Epithelial cell of esophagus (primary cell): ENCODE measurements around the gene KDM4C.
"Not testable (repeated sequence)": the region's sequence is repeated elsewhere in the genome, so short reads cannot be mapped to it uniquely, and the experiment has no call there.

ENCODE experiments used
- DNase-seq: peaks from one replicate; pipeline ENCODE4 v3.0.0; 2010; ENCODE audit warnings: low read depth
- H3K4me3 ChIP-seq: 2 replicates; pipeline ENCODE4 v1.5.1; 2011; ENCODE audit warnings: mild to moderate bottlenecking, low read length, control low read depth
- CTCF ChIP-seq: IDR thresholded peaks from 2 replicates; pipeline ENCODE4 v1.5.1; 2011; ENCODE audit warnings: low read depth, mild to moderate bottlenecking, low read length, control low read depth, inconsistent platforms; ENCODE audit not compliant: insufficient read depth; ENCODE audit errors: missing control alignments

Gene KDM4C

GRCh38 chr9:6757456-6758247, at the start of gene KDM4C:
KDM4C (plus strand) TSS chr9:6757973; CDS start chr9:6792989, 35,016 bp downstream.
- DNase-seq, result peak; percentile 96
- H3K4me3 ChIP-seq, result peak within 1 kb of the TSS; percentile 75

GRCh38 chr9:6708732-6709131, 49.0 kb upstream of the KDM4C start:
- no peak for DNase-seq
- TF ChIP-seq CTCF, result no peak
- H3K4me3 ChIP-seq, result no peak overlapping the region

More at GRCh38 chr9:6757456-6758247, at the start of gene KDM4C:
- TF ChIP-seq CTCF, result no peak

- no peak for DNase-seq
- no peak for TF ChIP-seq CTCF
- no peak overlapping the region for H3K4me3 ChIP-seq
These were observed 46.4 kb upstream of the KDM4C start for GRCh38 chr9:6711403-6711802.

GRCh38 chr9:6712041-6712440, 45.7 kb upstream of the KDM4C start:
- no peak for DNase-seq
- H3K4me3 ChIP-seq, result no peak overlapping the region
- TF ChIP-seq CTCF, result no peak

GRCh38 chr9:6714176-6714575, 43.6 kb upstream of the KDM4C start:
- TF ChIP-seq CTCF, result no peak
- DNase-seq, result peak; percentile 23
- H3K4me3 ChIP-seq, result no peak overlapping the region

GRCh38 chr9:6715153-6715754, 42.5 kb upstream of the KDM4C start:
- not testable (repeated sequence) for DNase-seq
- peak overlapping the region; percentile 52 for H3K4me3 ChIP-seq

GRCh38 chr9:6715755-6716643, 41.8 kb upstream of the KDM4C start:
- DNase-seq, result peak; percentile 29
- TF ChIP-seq CTCF, result no peak
- H3K4me3 ChIP-seq, result peak overlapping the region; percentile 52
